AG09309 (cell line): ENCODE measurements around the gene DUT.

Experiments used
- DNase-seq: peaks from one replicate; pipeline ENCODE4 v3.0.0-alpha.2; 2010; ENCODE audit warnings: low read depth
- H3K4me3 ChIP-seq: 2 replicates; pipeline ENCODE4 v1.5.1; 2011; ENCODE audit warnings: mild to moderate bottlenecking, low read depth, low read length, moderate library complexity; ENCODE audit not compliant: control insufficient read depth
- CTCF ChIP-seq: IDR thresholded peaks from 2 replicates; pipeline ENCODE4 v1.5.1; 2011; ENCODE audit warnings: mild to moderate bottlenecking, low read depth, low read length, inconsistent platforms; ENCODE audit not compliant: insufficient read depth, control insufficient read depth; ENCODE audit errors: missing control alignments

Gene DUT

GRCh38 chr15:48374472-48374871 is 43.2 kb downstream of the DUT start:
- TF ChIP-seq CTCF, result no peak
- no peak for DNase-seq
- H3K4me3 ChIP-seq, result no peak overlapping the region

GRCh38 chr15:48375767-48376166 is 44.5 kb downstream of the DUT start:
- DNase-seq, result no peak
- no peak for TF ChIP-seq CTCF

GRCh38 chr15:48380198-48380597 is 49.0 kb downstream of the DUT start:
- TF ChIP-seq CTCF, result no peak
- no peak for DNase-seq
- no peak overlapping the region for H3K4me3 ChIP-seq

More at GRCh38 chr15:48375767-48376166, 44.5 kb downstream of the DUT start:
- no peak overlapping the region for H3K4me3 ChIP-seq

GRCh38 chr15:48381861-48382260 is 50.6 kb downstream of the DUT start:
- TF ChIP-seq CTCF, result no peak
- no peak for DNase-seq
- H3K4me3 ChIP-seq, result no peak overlapping the region

GRCh38 chr15:48383031-48383430 is 51.8 kb downstream of the DUT start:
- DNase-seq, result no peak
- no peak overlapping the region for H3K4me3 ChIP-seq
- no peak for TF ChIP-seq CTCF

- DNase-seq, result no peak
- TF ChIP-seq CTCF, result no peak
- no peak overlapping the region for H3K4me3 ChIP-seq
These were observed 53.4 kb downstream of the DUT start for GRCh38 chr15:48384616-48385015.
